ENCODE data around the gene VENTX. TPM values are rescaled to one million over a fixed set of nuclear protein-coding genes. Genes with fewer than 3 reads are reported as not detected.

The VENTX gene
- total RNA-seq, 1 experiment from 2014 or later, result not detected

DNA sequence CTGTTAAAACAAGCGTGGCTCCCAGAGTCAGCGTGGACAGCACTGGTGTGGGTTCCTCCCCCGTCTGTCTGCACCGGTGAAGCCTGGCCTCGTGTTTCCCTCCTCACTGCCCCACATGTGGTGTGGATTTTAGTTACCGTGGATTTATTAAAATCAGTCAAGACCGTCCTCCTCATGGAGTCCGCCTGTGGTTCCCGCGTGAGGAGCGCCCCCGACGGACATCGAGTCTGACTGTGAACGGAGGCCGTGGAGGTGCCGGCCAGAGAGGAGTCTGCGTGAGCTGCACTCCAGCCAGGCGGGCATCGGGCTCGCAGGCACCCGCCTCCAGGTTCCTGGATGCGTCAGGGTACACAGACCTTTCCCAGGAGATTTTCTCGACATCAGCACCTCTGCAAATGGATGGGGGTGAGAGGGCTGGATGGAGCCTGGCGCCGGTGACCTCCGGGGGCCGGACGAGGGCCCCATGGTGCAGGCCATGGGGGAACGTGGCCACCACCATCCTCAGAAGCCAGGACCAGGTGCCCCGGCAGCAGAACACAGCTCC lies 33.9 kb upstream of the VENTX start:
- POLR2A ChIA-PET, result no interaction called here
- BruUV-seq (replicated peaks), result no TSS peak
- DNase-seq (ENCODE audit: unreplicated experiment), result no peak
- TF ChIP-seq, protein P1, sequence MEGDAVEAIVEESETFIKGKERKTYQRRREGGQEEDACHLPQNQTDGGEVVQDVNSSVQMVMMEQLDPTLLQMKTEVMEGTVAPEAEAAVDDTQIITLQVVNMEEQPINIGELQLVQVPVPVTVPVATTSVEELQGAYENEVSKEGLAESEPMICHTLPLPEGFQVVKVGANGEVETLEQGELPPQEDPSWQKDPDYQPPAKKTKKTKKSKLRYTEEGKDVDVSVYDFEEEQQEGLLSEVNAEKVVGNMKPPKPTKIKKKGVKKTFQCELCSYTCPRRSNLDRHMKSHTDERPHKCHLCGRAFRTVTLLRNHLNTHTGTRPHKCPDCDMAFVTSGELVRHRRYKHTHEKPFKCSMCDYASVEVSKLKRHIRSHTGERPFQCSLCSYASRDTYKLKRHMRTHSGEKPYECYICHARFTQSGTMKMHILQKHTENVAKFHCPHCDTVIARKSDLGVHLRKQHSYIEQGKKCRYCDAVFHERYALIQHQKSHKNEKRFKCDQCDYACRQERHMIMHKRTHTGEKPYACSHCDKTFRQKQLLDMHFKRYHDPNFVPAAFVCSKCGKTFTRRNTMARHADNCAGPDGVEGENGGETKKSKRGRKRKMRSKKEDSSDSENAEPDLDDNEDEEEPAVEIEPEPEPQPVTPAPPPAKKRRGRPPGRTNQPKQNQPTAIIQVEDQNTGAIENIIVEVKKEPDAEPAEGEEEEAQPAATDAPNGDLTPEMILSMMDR (IDR thresholded peaks at IDR 0.05; ENCODE audit: unreplicated experiment), result no peak
- intact Hi-C loops (cut with micrococcal nuclease), result no loop called here
- Mint-ChIP-seq H3K27me3 (ENCODE audit: insufficient read depth, unreplicated experiment) (no peaks in the 10 kb centered on the region), H3K36me3 (ENCODE audit: insufficient read depth, unreplicated experiment) (no peaks in the 10 kb centered on the region), H3K4me3 (ENCODE audit: unreplicated experiment) (no peak overlapping the region), H3K27ac (ENCODE audit: low read depth, unreplicated experiment) (no peak overlapping the region), H3K4me1 (ENCODE audit: insufficient read depth, unreplicated experiment) (no peaks in the 10 kb centered on the region), H3K9me3 (ENCODE audit: unreplicated experiment) (no peaks in the 10 kb centered on the region)
- CTCF ChIA-PET, result no interaction called here

DNA sequence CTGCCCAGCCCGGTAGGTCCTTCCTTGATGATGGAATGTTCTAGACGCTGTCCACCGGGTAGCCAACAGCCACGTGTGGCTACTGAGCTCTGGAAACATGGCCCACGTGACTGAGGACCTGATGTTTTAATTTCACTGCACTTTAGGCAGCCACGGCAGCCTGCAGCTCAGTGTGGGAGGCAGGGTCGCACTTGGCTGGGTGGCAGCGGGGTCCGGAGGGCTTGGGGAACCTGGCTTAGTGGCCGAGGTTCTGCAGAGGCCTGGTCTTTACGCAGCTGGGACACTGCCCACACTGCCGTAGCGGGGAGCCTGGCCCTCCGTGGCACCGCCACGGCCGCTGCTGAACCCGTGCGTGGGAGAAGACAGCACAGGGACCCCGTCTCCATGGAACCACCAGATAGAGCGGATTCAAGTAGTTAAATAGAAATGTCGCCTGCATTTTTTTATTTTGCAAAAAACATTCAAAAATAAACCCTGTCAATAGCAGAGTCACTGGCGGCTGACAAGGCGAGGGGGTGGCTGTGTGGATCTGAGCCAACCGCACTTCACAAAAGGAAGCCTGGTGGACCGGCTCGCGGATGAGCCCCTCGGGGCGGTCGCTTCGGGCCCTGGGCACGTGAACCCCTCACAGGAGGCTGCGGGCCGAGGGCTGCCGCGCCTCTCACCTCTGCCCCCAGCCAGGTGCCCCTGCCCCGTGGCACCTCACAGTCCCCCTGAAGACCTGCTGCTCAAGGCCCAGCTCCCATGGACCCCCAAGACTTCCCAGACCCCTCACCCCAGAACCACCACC lies 33.2 kb upstream of the VENTX start:
- H3K9me3 Mint-ChIP-seq (ENCODE audit: unreplicated experiment), result no peaks in the 10 kb centered on the region
- POLR2A ChIA-PET, result no interaction called here
- no peaks in the 10 kb centered on the region for H3K36me3 Mint-ChIP-seq (ENCODE audit: insufficient read depth, unreplicated experiment)
- no TSS peak for BruUV-seq (replicated peaks)
- TF ChIP-seq, protein P1 (IDR thresholded peaks at IDR 0.05; ENCODE audit: unreplicated experiment), result no peak
- intact Hi-C loops (cut with micrococcal nuclease), result no loop called here
- H3K27ac Mint-ChIP-seq (ENCODE audit: low read depth, unreplicated experiment), result no peak overlapping the region
- H3K4me1 Mint-ChIP-seq (ENCODE audit: insufficient read depth, unreplicated experiment), result no peaks in the 10 kb centered on the region
- no peak for DNase-seq (ENCODE audit: unreplicated experiment)
- CTCF ChIA-PET, result no interaction called here
- H3K4me3 Mint-ChIP-seq (ENCODE audit: unreplicated experiment), result no peak overlapping the region
- H3K27me3 Mint-ChIP-seq (ENCODE audit: insufficient read depth, unreplicated experiment), result no peaks in the 10 kb centered on the region

DNA sequence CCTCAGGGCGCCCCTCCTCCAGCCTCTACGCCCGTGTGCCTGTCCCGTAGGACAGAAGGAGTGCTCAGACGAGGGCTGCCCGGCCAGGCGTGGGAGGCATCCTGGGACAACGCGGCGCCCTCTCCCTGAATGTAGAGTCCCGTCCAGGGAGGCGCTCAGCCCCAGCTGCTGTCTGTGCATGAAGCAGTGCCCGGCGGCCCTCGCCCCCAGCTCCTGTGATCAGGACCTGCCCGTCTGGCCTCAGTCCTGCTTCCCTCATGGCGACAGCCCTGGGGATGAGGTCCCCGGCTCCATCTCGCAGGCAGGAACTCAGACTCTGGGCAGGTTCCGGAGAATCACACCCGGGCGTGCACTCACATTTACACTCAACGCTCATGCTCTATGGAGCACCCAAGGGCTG lies 32.5 kb upstream of the VENTX start:
- TF ChIP-seq, protein P1 (IDR thresholded peaks at IDR 0.05; ENCODE audit: unreplicated experiment), result no peak
- ChIA-PET CTCF (no interaction called here), POLR2A (no interaction called here)
- no peak for DNase-seq (ENCODE audit: unreplicated experiment)
- Mint-ChIP-seq H3K27ac (ENCODE audit: low read depth, unreplicated experiment) (no peak overlapping the region), H3K4me3 (ENCODE audit: unreplicated experiment) (no peak overlapping the region), H3K9me3 (ENCODE audit: unreplicated experiment) (no peaks in the 10 kb centered on the region), H3K27me3 (ENCODE audit: insufficient read depth, unreplicated experiment) (no peaks in the 10 kb centered on the region), H3K4me1 (ENCODE audit: insufficient read depth, unreplicated experiment) (no peaks in the 10 kb centered on the region), H3K36me3 (ENCODE audit: insufficient read depth, unreplicated experiment) (no peaks in the 10 kb centered on the region)
- intact Hi-C loops (cut with micrococcal nuclease), result no loop called here
- no TSS peak for BruUV-seq (replicated peaks)

DNA sequence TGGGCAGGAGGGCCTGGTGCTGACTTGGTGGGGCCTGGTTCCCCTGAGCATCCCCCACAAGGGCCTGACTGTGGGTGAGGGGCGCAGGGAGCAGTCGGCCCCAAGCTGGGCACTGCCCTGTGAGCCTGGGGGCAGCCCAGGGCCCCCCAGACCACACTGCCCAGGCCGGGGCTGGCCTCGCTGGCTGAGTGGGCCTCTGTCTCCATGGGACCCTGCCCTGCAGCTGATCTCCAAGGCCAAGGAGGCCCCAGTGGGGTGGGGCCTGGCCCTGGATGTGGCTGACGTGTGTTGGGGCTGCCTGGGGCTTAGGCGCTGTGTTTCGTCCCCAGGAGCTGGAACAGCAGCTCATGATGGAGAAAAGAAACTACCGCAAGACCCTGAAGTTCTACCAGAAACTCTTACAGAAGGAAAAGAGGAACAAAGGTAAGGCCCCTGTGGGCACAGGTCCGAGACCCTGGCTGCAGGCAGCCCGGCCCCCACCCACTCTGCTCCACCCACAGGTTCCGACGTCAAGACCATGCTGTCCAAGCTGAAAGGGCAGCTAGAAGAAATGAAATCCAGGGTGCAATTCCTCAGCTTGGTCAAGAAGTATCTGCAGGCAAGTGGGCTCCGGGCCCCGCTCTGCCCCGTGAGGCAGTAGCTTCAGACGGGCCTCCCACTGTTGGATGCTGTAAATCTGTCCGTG lies 31.2 kb upstream of the VENTX start:
- Mint-ChIP-seq H3K27ac (ENCODE audit: low read depth, unreplicated experiment) (no peak overlapping the region), H3K9me3 (ENCODE audit: unreplicated experiment) (no peaks in the 10 kb centered on the region)

More for the DNA sequence above, 31.2 kb upstream of the VENTX start:
- BruUV-seq (replicated peaks), result no TSS peak
- Mint-ChIP-seq H3K36me3 (ENCODE audit: insufficient read depth, unreplicated experiment) (no peaks in the 10 kb centered on the region), H3K4me3 (ENCODE audit: unreplicated experiment) (no peak overlapping the region), H3K27me3 (ENCODE audit: insufficient read depth, unreplicated experiment) (no peaks in the 10 kb centered on the region), H3K4me1 (ENCODE audit: insufficient read depth, unreplicated experiment) (no peaks in the 10 kb centered on the region)
- intact Hi-C loops (cut with micrococcal nuclease), result no loop called here
- POLR2A ChIA-PET, result no interaction called here
- CTCF ChIA-PET, result interaction anchor here (0.6 kb wide), 1 partner anchor 267 kb away, joined by 3 read pairs; no protein-coding TSS in a partner anchor
- no peak for DNase-seq (ENCODE audit: unreplicated experiment)
- TF ChIP-seq, protein P1 (IDR thresholded peaks at IDR 0.05; ENCODE audit: unreplicated experiment), result no peak
